HepG2 (cell line): Measurements from ENCODE around the gene ILRUN.

Source experiments
- GLI4 ChIP-seq: sonication (generic); formaldehyde crosslinking; IDR thresholded peaks from 2 replicates; pipeline ENCODE4 v1.5.1; 2020; ENCODE audit warnings: missing genetic modification reagents, mild to moderate bottlenecking, moderate library complexity, borderline replicate concordance
- HMGXB4 ChIP-seq, 2 experiments: sonication (generic) in 1 of 2; formaldehyde crosslinking in 1 of 2; IDR thresholded peaks; 2 replicates each; pipeline versions ENCODE4 v1.4.0 to v1.6.1; 2018 to 2020; ENCODE audit warnings: missing genetic modification reagents in 2 of 2, borderline replicate concordance in 1 of 2, low read depth in 1 of 2, mild to moderate bottlenecking in 1 of 2, missing biosample characterization in 1 of 2
- MZF1 ChIP-seq: sonication (generic); formaldehyde crosslinking; IDR thresholded peaks from 2 replicates; pipeline ENCODE4 v1.8.1; 2023; ENCODE audit warnings: mild to moderate bottlenecking, missing genetic modification reagents, borderline replicate concordance
- PBX2 ChIP-seq: IDR thresholded peaks from 2 replicates; pipeline ENCODE4 v1.6.1; 2016; ENCODE audit warnings: control low read depth
- PHF8 ChIP-seq: sonication (generic); formaldehyde crosslinking; IDR thresholded peaks from 2 replicates; pipeline ENCODE4 v1.5.0; 2020; ENCODE audit warnings: missing genetic modification reagents
- REXO4 ChIP-seq: sonication (generic); formaldehyde crosslinking; IDR thresholded peaks from 2 replicates; pipeline ENCODE4 v1.8.0; 2022; ENCODE audit warnings: missing genetic modification reagents, mild to moderate bottlenecking, borderline replicate concordance
- SOX6 ChIP-seq, 2 experiments: fragments of 450-650 bp in 1 of 2; sonication (generic) in 1 of 2; formaldehyde crosslinking in 1 of 2; IDR thresholded peaks; 2 replicates each; pipeline versions ENCODE4 v1.4.0 to v1.6.1; 2017 to 2020; ENCODE audit warnings: antibody characterized with exemption in 1 of 2, mild to moderate bottlenecking in 1 of 2, missing genetic modification reagents in 1 of 2
- ZNF460 ChIP-seq: sonication (generic); formaldehyde crosslinking; IDR thresholded peaks from 2 replicates; pipeline ENCODE4 v1.5.1; 2020; ENCODE audit warnings: missing genetic modification reagents, mild to moderate bottlenecking, borderline replicate concordance
- ZNF605 ChIP-seq: sonication (generic); formaldehyde crosslinking; IDR thresholded peaks from 2 replicates; pipeline ENCODE4 v1.8.0; 2022; ENCODE audit warnings: mild to moderate bottlenecking, missing genetic modification reagents
- TF ChIP-seq, protein P1 (sequence below): sonication (generic); formaldehyde crosslinking; IDR thresholded peaks from 2 replicates; pipeline ENCODE4 v1.5.0; 2020; ENCODE audit warnings: mild to moderate bottlenecking, missing genetic modification reagents, moderate library complexity
- TF ChIP-seq, protein P2 (sequence below), 2 experiments: fragments of 450-650 bp in 1 of 2; sonication (generic) in 1 of 2; formaldehyde crosslinking; IDR thresholded peaks; 2 replicates each; pipeline versions ENCODE4 v1.5.0 to v1.8.0; 2020 to 2022; ENCODE audit warnings: mild to moderate bottlenecking in 1 of 2, missing genetic modification reagents in 1 of 2

DNA sequence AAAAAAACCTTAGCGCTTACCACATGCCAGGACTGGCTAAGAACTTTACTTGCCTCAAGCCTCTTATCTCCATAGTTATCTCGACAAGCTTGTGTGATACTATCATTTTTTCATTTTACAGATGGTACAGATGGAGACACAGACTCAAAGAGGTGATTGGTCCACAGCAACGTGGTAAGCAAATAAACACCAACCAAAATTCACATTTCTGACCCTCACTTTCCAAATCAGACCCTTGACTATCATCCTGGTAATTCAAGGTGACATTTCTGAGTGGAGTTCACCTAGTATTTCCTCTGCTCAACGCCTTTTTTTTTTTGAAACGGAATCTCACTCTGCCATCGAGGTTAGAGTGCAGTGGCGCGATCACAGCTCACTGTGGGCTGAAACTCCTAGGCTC is 25.9 kb upstream of the ILRUN start:
- TF ChIP-seq PHF8 (CRISPR knock-in tag) (no peak), REXO4 (CRISPR knock-in tag) (no peak), PBX2 (CRISPR knock-in tag) (no peak), HMGXB4 (CRISPR knock-in tag; IDR thresholded peaks at IDR 0.05; ENCODE audit: borderline replicate concordance in 1 of 2, low read depth in 1 of 2) (no peak), MZF1 (CRISPR knock-in tag) (no peak), GLI4 (CRISPR knock-in tag) (no peak), ZNF605 (CRISPR knock-in tag) (no peak), SOX6 (IDR thresholded peaks at IDR 0.05) (no peak), SOX6 (CRISPR knock-in tag; IDR thresholded peaks at IDR 0.05) (no peak), ZNF460 (CRISPR knock-in tag) (no peak)
- TF ChIP-seq, protein P1, sequence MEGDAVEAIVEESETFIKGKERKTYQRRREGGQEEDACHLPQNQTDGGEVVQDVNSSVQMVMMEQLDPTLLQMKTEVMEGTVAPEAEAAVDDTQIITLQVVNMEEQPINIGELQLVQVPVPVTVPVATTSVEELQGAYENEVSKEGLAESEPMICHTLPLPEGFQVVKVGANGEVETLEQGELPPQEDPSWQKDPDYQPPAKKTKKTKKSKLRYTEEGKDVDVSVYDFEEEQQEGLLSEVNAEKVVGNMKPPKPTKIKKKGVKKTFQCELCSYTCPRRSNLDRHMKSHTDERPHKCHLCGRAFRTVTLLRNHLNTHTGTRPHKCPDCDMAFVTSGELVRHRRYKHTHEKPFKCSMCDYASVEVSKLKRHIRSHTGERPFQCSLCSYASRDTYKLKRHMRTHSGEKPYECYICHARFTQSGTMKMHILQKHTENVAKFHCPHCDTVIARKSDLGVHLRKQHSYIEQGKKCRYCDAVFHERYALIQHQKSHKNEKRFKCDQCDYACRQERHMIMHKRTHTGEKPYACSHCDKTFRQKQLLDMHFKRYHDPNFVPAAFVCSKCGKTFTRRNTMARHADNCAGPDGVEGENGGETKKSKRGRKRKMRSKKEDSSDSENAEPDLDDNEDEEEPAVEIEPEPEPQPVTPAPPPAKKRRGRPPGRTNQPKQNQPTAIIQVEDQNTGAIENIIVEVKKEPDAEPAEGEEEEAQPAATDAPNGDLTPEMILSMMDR (CRISPR knock-in tag), result no peak
- TF ChIP-seq, protein P2, sequence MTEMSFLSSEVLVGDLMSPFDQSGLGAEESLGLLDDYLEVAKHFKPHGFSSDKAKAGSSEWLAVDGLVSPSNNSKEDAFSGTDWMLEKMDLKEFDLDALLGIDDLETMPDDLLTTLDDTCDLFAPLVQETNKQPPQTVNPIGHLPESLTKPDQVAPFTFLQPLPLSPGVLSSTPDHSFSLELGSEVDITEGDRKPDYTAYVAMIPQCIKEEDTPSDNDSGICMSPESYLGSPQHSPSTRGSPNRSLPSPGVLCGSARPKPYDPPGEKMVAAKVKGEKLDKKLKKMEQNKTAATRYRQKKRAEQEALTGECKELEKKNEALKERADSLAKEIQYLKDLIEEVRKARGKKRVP (CRISPR knock-in tag; IDR thresholded peaks at IDR 0.05), result no peak
